ENCODE results near the gene SLC8A1. TPM values are rescaled to one million over a fixed set of nuclear protein-coding genes. Genes with fewer than 3 reads are reported as not detected.

Gene SLC8A1
- total and polyA plus RNA-seq, 2 donors (not counting 1 experiment from before 2014, with no cell fraction given): 17.4 to 109 TPM

- peak; percentile 86 to 94 for DNase-seq (ENCODE audit: low read depth in 2 of 2)
- no peaks in the 10 kb centered on the region for H3K79me2 ChIP-seq (ENCODE audit: control insufficient read depth, insufficient read depth, low read length)
- no peaks in the 10 kb centered on the region for H3K9me3 ChIP-seq (ENCODE audit: control insufficient read depth, insufficient read depth, low read depth, low read length)
- peak overlapping the region; percentile 76 for H3K27ac ChIP-seq (ENCODE audit: insufficient read depth, low read length)
- H3K4me2 ChIP-seq (ENCODE audit: extremely low read depth, insufficient read depth, low read length): peak overlapping the region; percentile 39
- H3K4me3 ChIP-seq (replicated peaks in 1 of 4; ENCODE audit: control extremely low read depth in 1 of 4, insufficient read depth in 1 of 4, low read depth in 3 of 4, low read length in 4 of 4): no peak overlapping the region
- no peaks in the 10 kb centered on the region for H3K27me3 ChIP-seq (ENCODE audit: control insufficient read depth, insufficient read depth, low read length)
- H2AFZ ChIP-seq (ENCODE audit: low read length): no peak overlapping the region
- no peaks in the 10 kb centered on the region for H3K36me3 ChIP-seq (ENCODE audit: control insufficient read depth, insufficient read depth, low read length)
- peaks cover 9% of the 10 kb centered on the region for H3K4me1 ChIP-seq (ENCODE audit: control insufficient read depth, extremely low read depth, insufficient read depth, low read length)
- TF ChIP-seq, protein P1, sequence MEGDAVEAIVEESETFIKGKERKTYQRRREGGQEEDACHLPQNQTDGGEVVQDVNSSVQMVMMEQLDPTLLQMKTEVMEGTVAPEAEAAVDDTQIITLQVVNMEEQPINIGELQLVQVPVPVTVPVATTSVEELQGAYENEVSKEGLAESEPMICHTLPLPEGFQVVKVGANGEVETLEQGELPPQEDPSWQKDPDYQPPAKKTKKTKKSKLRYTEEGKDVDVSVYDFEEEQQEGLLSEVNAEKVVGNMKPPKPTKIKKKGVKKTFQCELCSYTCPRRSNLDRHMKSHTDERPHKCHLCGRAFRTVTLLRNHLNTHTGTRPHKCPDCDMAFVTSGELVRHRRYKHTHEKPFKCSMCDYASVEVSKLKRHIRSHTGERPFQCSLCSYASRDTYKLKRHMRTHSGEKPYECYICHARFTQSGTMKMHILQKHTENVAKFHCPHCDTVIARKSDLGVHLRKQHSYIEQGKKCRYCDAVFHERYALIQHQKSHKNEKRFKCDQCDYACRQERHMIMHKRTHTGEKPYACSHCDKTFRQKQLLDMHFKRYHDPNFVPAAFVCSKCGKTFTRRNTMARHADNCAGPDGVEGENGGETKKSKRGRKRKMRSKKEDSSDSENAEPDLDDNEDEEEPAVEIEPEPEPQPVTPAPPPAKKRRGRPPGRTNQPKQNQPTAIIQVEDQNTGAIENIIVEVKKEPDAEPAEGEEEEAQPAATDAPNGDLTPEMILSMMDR (conservative IDR thresholded peaks at IDR 0.05 in 1 of 2, IDR thresholded peaks at IDR 0.05 in 1 of 2; ENCODE audit: low read depth in 1 of 2, low read length in 2 of 2): no peak
- TF ChIP-seq EZH2 (IDR thresholded peaks at IDR 0.05; ENCODE audit: low read length, missing control alignments): no peak
- H3K9ac ChIP-seq (ENCODE audit: insufficient read depth, low read length): no peak overlapping the region
- H4K20me1 ChIP-seq (ENCODE audit: control insufficient read depth, extremely low read depth, insufficient read depth, low read length): no peaks in the 10 kb centered on the region
Observed at GRCh38 chr2:40401896-40402295, 50.0 kb downstream of the SLC8A1 start.

DNA sequence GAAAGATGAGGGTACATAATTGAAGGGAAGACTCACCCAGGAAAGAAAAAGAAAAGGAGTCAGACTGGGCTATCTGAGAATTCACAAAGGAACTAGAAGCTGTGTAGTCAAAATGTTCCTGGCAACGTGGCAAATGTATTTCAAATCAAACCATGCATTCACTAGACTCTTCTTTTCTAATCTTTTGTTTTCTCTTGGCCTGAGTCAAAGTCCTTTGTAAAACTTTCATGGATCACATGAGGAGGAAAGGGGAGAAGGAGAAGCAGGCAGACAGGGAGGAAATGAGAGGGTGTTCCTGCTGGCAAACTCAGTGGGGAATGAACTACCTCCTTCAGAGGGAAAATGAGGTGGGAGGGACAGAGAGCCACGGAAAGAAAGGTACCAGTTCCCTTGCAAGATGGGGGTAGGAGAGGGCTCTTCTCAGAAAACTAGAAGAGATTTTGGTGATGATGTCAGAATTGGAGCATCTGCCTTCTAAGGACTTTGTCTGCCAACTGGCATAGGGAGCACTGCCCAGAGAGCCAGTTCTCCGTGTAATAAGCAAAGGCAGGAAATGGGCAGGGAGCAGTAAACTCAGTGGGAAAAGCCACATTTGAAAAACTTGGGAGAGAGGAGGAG, 51.4 kb downstream of the SLC8A1 start:
- H3K9ac ChIP-seq (ENCODE audit: insufficient read depth, low read length): no peak overlapping the region
- H3K79me2 ChIP-seq (ENCODE audit: control insufficient read depth, insufficient read depth, low read length): no peaks in the 10 kb centered on the region
- no peak overlapping the region for H3K4me3 ChIP-seq (replicated peaks in 1 of 4; ENCODE audit: control extremely low read depth in 1 of 4, insufficient read depth in 1 of 4, low read depth in 3 of 4, low read length in 4 of 4)
- peak; percentile 20 to 38 for DNase-seq (ENCODE audit: low read depth in 2 of 2)
- peak overlapping the region; percentile 76 for H3K27ac ChIP-seq (ENCODE audit: insufficient read depth, low read length)
- no peaks in the 10 kb centered on the region for H3K9me3 ChIP-seq (ENCODE audit: control insufficient read depth, insufficient read depth, low read depth, low read length)
- no peaks in the 10 kb centered on the region for H3K27me3 ChIP-seq (ENCODE audit: control insufficient read depth, insufficient read depth, low read length)
- H2AFZ ChIP-seq (ENCODE audit: low read length): peak overlapping the region; percentile 6
- no peaks in the 10 kb centered on the region for H3K36me3 ChIP-seq (ENCODE audit: control insufficient read depth, insufficient read depth, low read length)
- peaks cover 11% of the 10 kb centered on the region for H3K4me1 ChIP-seq (ENCODE audit: control insufficient read depth, extremely low read depth, insufficient read depth, low read length)
- no peak overlapping the region for H3K4me2 ChIP-seq (ENCODE audit: extremely low read depth, insufficient read depth, low read length)
- H4K20me1 ChIP-seq (ENCODE audit: control insufficient read depth, extremely low read depth, insufficient read depth, low read length): no peaks in the 10 kb centered on the region
- TF ChIP-seq, protein P1 (conservative IDR thresholded peaks at IDR 0.05 in 1 of 2, IDR thresholded peaks at IDR 0.05 in 1 of 2; ENCODE audit: low read depth in 1 of 2, low read length in 2 of 2): no peak
- TF ChIP-seq EZH2 (IDR thresholded peaks at IDR 0.05; ENCODE audit: low read length, missing control alignments): no peak

DNA sequence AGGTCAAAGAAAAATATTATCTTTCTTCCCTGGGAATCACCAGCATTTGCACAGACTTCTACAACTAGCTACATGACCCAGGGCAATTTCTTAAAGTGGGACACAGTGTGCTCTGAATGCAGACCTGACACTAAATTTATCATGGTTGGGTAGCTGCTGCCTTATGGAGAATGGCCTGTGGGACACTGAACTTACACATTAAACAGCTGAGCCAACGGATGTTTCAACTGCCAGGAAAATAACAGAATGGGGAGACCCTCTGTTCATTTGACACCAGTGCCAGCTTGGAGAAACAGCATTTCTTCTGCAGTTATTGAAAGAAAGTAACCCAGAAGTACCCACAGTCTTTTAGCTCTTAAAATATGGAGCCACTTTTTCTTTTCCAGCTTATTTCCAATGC, 54.1 kb downstream of the SLC8A1 start:
- H3K9ac ChIP-seq (ENCODE audit: insufficient read depth, low read length): no peak overlapping the region
- H4K20me1 ChIP-seq (ENCODE audit: control insufficient read depth, extremely low read depth, insufficient read depth, low read length): no peaks in the 10 kb centered on the region
- DNase-seq (ENCODE audit: low read depth in 2 of 2): no peak
- H3K4me1 ChIP-seq (ENCODE audit: control insufficient read depth, extremely low read depth, insufficient read depth, low read length): peaks cover 16% of the 10 kb centered on the region
- no peak overlapping the region for H2AFZ ChIP-seq (ENCODE audit: low read length)
- H3K4me3 ChIP-seq (replicated peaks in 1 of 4; ENCODE audit: control extremely low read depth in 1 of 4, insufficient read depth in 1 of 4, low read depth in 3 of 4, low read length in 4 of 4): no peak overlapping the region
- H3K27me3 ChIP-seq (ENCODE audit: control insufficient read depth, insufficient read depth, low read length): no peaks in the 10 kb centered on the region
- H3K79me2 ChIP-seq (ENCODE audit: control insufficient read depth, insufficient read depth, low read length): no peaks in the 10 kb centered on the region
- no peaks in the 10 kb centered on the region for H3K36me3 ChIP-seq (ENCODE audit: control insufficient read depth, insufficient read depth, low read length)
- no peaks in the 10 kb centered on the region for H3K9me3 ChIP-seq (ENCODE audit: control insufficient read depth, insufficient read depth, low read depth, low read length)
- H3K27ac ChIP-seq (ENCODE audit: insufficient read depth, low read length): no peak overlapping the region
- no peak overlapping the region for H3K4me2 ChIP-seq (ENCODE audit: extremely low read depth, insufficient read depth, low read length)
- TF ChIP-seq, protein P1 (conservative IDR thresholded peaks at IDR 0.05 in 1 of 2, IDR thresholded peaks at IDR 0.05 in 1 of 2; ENCODE audit: low read depth in 1 of 2, low read length in 2 of 2): no peak
